Measurements from ENCODE around the gene TMBIM1.

Gene TMBIM1, protein sequence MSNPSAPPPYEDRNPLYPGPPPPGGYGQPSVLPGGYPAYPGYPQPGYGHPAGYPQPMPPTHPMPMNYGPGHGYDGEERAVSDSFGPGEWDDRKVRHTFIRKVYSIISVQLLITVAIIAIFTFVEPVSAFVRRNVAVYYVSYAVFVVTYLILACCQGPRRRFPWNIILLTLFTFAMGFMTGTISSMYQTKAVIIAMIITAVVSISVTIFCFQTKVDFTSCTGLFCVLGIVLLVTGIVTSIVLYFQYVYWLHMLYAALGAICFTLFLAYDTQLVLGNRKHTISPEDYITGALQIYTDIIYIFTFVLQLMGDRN

DNA sequence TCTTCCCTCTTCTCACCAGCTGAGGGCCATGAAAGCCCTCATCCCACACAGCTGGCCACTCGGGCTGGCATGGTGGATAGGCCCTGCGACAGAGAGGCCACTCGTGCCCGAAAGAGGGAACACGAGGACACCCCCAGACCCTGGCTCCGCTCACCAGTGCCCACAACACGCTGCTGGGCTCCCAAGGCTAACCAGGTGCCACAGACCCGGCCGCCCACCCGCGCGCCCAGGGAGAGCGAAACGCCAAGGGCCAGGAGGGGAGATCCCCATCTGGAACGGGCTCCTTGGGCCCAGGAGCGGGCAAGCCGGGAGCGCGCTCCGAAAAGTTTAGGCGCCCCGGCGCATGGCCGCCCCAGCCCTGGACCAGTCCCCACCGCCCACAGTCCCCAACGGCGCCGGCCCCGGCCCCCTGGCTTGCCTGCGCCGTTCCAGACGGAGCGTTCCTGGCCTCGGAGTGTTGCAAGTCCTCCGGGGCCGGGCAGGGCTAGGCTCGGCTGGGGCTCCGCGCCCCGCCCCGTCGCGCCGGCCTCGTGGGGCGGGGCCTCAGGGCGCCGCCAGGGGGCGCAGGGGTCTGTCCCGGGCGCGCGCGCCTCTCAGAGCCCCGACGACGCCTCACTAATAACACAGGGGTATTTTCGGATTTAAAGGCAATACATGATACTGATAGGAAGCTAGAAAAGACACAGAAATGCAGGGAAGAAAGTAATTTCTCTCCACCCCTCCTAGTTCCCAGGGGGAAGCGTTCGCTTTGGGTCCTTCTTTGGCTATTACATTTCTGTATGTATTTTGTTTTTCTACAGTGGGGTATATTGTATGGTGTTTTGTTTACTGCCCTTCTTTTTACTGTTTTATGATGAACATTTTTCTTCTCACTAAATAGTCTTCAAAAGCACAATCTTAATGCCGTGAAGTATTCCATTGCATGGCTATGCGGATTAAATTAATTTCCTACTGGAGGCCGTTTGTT lies at the start of gene TMBIM1:
Gene TMBIM1, minus strand, starts transcription at position 456 of the 967 bp plus-strand sequence. CDS start 10,362 bp downstream, outside the sequence.
- in situ Hi-C loops (cut with MboI; ENCODE audit: low sequenced_read_pairs): loop anchor here (25.0 kb wide), 1 partner anchor 370 kb away; the partner anchor contains the start of genes BCS1L, RNF25, STK36 and ZNF142

DNA sequence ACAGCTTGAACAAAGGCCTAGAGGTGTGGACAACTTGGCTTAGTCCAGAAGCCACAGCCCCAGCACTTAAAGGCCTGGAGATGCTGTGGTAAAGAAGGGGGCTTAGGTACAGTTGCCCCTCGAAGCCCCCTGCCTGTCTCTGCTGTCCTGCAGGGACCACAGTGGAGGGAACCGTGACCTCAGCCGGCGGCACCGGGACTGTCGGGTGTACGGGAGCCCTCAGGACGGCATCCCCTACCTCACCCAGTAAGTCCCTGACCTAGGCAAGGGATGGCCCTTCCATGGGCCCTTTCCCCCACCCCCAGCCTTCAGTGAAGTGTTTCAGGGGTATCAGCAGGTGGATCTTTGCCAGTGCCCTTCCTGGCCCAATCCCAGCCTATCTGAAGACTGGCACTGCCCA lies 49.1 kb upstream of the TMBIM1 start:
- in situ Hi-C loops (cut with MboI; ENCODE audit: low sequenced_read_pairs): no loop called here

DNA sequence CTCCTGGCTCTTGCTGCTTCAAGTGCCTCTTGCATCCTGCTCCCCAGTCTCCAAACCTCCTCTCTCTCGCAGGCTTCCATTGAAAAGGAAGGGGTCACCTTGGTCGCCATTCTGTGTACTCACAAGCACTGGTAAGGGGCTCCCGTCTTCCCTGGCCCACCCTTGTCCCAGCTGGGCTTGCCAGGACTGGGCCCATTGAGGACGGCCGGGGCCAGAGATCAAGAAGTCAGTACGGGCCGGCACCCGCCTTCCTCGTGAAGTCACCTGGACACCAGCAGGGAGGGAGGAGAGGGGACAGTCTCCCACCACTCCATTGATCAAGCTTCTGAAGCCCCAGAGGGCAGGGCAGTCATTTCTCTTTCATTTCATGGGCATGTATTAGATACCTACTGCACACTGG lies 48.4 kb upstream of the TMBIM1 start:
- in situ Hi-C loops (cut with MboI; ENCODE audit: low sequenced_read_pairs): no loop called here

DNA sequence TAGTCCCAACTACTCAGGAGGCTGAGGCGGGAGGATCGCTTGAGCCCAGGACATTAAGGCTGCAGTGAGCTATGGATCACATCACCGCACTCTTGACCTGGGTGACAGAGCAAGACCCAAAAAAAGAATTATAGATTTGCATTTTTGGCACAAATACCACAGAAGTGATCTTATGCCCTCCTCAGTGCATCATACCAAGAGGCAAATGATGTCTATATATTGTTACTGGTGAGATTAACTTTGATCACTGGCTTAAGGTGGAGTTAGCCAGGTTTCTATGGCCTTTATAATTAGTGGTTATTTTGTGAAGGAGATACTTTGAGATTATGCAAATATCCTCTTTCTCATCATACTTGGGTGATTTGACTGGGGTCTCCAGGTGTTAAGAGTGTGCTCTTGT lies 42.2 kb upstream of the TMBIM1 start:
- in situ Hi-C loops (cut with MboI; ENCODE audit: low sequenced_read_pairs): no loop called here

DNA sequence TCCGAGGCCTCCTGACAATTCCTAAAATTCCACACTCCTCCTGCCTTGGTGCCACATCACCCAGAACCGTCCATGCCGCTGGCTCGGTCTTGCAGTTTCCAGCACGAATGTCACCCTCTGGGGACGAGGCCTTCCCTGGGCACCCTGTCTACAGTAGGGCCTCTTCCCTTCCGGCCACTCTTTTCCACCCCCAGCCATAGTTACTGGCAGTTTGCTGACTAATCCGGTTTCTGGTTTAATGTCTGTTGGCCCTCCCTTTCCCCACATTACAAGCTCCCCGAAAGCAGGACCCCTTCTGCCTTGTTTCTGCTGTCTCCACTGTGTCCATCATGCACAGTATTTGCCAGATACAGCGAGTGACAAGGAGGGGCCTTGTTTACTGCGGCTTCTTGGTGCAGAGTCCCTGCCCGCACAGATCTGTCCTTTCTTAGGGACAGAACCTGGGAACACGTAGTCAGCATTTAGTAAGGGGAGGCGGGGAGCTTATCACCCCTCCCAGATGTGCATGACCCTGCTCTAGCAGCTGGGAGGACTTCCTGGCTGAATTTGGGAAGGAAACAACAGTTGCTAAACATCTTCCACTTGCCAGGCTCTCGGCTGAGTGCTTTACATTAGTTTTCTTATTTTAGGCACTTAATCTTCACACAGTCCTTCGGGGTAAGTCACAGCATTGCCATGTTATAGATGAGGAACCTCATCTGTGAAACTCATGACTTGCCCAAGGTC lies 40.8 kb upstream of the TMBIM1 start:
- in situ Hi-C loops (cut with MboI; ENCODE audit: low sequenced_read_pairs): no loop called here

DNA sequence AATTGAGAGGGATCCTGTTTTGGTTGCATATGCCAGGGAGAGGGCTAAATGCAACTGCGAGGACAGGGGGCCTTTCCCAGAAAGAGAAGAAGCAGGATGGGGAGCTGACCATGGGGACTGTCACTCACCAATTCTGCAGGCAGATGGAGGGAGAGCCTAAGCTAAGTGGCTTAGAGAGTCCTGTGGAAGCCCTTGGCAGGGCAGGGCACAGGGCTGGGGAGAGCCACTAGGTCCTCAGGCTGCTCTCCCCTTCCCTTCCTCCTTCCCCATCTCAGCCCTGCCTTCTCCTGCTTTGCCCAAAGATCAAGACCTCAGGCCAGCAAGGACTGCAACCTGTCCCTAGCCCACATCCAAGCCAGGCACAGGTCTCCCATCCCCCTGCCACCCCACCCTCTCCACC lies 40.0 kb upstream of the TMBIM1 start:
- in situ Hi-C loops (cut with MboI; ENCODE audit: low sequenced_read_pairs): no loop called here

DNA sequence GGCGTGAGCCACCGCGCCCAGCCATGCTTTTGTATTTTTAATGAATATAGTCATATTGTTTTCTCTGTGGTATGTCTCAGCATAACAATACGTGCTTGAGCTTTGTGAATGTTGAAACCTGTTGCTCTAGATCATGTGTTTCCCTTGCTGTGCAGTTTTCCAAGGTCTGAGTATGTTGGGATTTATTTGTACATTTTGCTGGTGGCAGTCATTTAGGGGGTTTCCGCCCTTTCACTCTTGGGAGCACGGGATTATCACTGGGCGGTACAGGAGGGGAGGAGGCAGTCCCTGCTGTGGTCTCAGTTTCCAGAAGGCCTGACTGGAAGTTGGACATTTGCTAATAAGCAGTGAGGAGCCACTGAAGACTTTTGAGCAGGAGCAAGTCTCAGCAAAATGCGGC lies 39.4 kb upstream of the TMBIM1 start:
- in situ Hi-C loops (cut with MboI; ENCODE audit: low sequenced_read_pairs): no loop called here

DNA sequence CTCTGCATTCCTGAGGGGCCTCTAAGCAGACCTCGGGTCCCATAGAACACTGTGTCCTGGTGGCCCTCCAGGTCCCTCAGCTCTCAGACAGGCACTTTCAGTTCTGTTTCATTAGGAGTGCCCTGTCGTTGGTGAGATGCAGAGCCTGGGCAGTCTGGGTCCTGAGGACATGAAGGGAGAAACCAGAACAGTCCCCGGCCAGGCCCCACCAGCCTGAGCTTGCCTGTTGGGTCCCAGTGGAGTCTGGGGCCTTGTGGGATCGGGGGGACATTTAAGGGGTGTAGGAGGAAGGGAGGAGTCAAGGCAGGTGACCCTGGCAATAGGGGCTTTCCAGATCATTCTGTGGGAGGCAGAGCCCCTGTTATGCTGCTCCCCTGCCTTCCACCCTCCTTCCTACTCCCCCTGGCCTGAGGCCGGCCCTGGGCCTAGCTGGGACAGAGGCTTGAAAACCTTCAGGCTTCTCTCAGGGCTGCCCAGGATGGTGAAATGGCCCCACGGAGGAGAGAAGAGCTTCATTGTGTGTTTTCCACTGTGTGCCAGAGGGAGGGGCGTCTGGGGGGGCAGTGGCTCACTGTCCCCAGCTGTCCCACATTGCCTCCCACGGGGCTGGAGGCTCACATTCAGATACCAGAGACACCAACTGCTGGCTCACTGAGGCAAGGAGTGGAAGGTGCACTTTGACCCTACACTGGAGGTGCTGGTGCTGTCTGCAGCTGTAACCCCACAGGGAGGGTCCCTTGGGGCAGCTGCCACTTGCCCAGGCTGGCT lies 37.7 kb upstream of the TMBIM1 start:
- in situ Hi-C loops (cut with MboI; ENCODE audit: low sequenced_read_pairs): no loop called here

DNA sequence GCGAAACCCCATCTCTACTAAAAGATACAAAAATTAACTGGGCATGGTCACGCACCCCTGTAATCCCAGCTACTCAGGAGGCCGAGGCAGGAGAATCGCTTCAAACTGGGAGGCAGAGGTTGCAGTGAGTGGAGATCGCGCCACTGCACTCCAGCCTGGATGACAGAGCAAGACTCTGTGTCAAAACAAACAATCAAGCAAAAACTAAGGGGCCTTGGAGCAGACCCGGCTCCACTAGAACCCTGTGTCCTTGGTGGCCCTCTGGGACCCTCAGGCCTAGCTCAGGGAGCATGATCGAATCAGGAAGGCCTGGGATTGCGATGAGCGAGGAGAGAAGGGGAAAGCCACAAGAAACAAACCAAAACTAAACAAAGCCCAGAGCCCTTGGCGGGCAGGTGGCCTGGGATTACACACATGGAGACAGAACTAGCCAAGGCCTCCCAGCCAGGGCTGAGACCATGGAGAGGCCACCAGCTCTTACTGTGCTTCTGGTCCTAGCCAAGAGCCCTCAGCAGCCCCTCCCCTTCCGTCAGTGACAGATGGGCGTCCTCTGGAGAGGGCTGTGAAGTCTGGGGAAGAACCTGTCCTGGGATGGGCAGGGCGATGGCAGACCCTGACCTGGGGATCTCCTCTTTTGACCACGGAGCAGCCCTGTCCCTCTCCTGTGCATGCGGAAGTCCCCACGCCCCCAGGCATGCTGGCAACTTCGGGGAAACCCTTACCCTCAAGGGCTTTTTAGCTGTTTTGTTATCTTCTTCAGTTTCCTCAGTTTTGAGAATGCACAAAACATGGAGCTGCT lies 36.9 kb upstream of the TMBIM1 start:
- in situ Hi-C loops (cut with MboI; ENCODE audit: low sequenced_read_pairs): no loop called here

DNA sequence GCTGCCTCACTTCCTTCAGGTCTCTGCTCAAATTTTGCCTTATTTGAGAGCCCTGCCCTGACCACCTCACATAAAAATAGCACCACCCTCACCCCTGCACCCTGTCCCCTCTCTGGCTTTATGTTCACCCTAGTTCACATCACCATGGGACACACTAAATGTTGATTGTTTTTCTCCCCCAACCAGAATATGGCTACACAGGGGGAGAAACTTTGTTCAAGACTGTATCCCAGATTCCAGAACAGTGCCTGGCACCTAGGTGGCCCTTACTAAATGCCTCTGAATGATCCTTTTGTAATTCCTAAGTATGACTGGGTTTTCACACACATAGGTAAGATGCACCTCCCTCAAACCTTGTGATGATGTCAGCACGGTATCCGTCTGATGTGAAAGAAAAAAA lies 36.0 kb upstream of the TMBIM1 start:
- in situ Hi-C loops (cut with MboI; ENCODE audit: low sequenced_read_pairs): no loop called here

DNA sequence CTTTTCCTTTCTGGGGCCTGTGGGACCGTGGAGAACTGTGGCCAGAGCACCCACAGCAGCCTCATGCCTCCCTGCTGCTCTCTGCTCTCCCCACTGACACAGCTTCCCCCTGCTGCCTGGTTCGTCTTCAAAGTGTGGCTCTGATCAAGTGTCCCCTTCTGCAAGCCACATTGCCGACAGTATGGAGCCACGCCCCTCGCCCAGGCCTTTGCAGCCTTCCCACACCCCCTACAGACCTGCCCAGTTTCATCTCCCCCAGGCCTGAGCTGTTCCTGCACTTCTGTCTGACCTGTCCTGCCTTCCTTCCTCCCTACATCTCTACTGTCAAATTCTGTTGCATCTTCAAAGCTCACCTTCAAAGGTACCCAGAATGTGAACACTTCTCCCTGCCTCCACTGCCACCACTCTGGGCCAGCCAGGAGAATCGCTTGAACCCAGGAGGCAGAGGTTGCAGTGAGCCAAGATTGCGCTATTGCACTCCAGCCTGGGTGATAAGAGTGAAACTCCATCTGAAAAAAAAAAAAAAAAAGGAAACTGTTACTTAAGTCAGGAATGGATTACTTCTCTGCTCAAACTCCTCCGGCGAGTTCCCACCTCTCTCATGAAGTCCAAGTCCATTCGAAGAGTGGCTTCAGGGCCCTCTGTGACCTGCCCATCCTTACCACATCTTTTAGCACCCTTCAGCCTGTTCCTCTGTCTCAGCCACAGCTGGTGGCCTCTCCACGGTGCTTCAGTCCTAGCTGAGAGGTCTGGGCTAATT lies 35.3 kb upstream of the TMBIM1 start:
- in situ Hi-C loops (cut with MboI; ENCODE audit: low sequenced_read_pairs): no loop called here

DNA sequence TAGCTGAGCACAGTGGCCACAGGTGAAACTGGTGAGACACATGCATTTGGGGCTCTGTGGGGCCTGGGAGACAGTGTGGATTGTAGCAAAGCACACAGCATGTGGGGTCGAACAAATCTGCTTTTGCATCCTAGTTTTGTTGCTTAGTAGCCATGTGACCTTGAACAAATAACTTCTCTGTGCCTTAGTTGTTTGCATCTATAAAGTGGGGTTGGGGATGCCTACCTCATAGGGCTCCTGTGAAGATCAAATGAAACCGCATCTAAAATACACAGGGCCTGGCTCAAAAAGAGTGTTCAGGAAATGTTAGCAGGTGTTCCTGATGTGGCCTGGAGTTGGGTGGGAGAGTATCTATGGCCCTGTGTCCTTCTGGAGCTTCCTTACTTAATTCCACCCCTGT lies 34.0 kb upstream of the TMBIM1 start:
- in situ Hi-C loops (cut with MboI; ENCODE audit: low sequenced_read_pairs): no loop called here

DNA sequence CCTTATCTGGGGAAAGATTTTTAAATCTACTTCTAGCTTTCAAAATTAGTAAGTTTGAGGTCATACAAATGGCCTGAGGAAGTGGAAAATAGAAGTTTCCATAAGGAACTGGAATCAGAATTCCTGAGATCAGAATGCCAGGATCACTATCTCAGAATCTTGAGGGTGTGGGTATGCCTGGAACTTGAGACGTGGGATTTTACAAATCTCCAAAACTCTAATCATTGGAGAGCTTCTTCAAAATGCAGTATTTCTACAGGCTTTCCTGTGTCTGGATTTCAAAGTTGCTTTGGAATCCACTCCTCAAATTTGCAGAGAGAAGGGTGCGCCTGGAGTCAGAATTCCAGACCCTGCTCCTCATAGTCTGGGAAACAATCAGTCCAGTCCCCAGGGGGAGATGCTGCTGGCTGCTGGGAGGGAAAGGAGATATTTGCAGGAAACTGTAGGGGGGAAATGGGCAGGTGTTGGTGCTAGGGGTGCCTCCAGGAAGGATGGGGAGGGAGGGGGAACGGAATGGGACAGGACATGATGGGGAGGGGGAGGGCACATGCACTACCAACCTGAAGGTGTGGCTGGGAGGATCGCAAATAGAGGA lies 33.4 kb upstream of the TMBIM1 start:
- in situ Hi-C loops (cut with MboI; ENCODE audit: low sequenced_read_pairs): no loop called here

DNA sequence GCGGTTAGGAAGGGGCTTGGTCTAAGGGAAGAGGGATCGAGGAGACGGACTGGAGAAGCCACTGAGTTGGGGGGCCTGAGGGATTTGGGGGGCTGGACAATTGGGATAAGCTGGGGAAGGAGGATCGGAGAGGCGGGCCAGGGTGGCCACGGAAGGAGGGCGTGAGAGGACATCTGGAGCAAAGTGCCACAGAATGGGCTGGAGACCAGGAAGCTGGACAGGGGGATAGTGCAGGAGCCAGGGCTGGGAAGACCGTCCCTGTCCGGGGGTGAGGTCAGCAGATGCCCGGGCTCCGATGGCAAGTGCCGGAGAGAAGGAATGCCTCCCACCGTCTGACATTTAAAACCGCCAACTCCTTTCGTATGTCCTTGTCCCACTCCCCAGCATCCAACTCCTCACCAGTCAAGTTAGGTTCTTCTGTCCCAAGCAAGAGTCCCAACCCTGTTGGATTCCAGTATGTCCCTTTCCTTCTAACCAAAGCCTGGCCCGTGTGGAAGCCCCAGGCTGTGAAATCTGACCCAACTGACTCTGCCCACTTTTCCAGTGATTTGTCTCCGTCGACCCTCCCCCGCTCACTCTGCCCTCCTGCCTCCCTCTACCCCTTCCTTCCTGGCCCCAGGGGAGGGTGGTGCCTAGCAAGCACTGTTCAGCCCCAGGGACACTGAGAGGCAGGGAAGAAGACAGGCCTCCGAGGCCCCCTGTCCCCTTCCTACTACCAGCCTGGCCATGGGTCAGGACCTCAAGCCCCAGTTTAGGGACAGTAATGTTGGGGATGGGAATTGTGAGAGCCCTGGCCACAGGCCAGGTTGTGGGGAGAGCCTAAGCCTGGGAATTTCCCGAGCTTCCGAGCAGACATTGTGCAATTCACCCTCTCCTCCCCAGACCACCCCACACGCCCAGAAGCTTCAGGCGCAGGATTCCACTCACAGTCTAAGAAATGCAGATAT lies 31.5 kb upstream of the TMBIM1 start:
- in situ Hi-C loops (cut with MboI; ENCODE audit: low sequenced_read_pairs): no loop called here

DNA sequence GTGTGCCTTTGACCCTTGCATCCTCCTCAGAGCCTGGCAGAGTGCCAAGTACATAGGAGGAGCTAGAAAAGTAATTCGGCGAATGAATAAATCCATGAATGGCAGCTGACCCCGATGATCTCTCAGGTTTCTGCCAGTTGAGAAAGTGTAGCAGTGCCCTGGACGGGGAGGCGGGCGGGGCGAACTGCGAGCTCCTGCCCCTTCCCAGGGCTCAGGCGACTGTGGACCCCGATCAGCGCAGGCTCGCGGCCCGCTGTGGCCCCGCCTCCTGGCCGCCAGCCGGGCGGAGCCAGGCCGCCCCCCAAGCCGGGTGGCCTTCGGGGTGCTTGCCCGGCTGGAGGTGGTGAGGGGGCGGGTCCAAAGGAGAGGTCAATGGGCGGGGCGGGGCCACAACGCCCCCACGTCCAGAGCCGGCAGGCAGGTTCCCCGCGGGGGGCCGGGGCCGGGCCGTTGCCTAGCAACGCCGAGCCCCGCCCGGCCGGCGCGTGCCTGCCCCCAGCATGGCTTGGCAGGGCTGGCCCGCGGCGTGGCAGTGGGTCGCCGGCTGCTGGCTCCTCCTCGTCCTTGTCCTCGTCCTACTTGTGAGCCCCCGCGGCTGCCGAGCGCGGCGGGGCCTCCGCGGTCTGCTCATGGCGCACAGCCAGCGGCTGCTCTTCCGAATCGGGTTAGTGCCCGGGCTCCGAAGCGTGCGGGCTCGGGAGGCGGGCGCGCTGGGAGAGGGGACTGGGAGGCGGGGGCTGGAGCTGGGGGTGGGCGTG lies 30.6 kb upstream of the TMBIM1 start:
- in situ Hi-C loops (cut with MboI; ENCODE audit: low sequenced_read_pairs): no loop called here

DNA sequence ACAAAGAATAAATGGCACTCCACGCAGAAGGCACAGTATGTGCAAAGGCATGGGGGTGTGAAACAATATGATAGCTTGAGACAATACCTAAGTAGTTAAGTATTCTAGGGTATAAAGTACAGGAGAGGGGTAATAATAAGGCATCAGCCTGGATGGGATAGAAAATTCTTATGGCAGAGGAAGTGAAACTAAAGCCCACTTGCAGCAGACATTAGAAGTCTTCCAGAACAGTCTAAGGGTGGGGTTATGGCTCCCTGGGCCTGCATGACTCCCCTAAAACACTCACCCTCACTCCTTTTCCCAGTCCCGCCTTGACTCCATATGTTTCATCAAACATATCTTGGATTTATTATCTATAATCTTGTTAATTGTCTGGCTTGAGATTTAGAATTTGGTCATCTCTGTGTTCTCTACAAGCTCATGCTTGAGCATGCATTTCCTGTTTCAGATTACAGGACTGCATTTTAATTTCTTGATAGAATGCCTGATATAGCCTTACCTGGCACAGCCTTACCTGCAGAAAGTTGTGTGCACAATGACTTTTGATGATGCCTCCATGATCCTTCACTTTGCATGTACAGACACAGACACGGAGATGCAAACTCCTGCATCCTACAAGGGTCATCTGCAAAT lies 28.5 kb upstream of the TMBIM1 start:
- in situ Hi-C loops (cut with MboI; ENCODE audit: low sequenced_read_pairs): no loop called here

All from HL-60/S4 (cell line).